Activated naive CD4-positive, alpha-beta T cell treated with anti-CD3 and anti-CD28 coated beads, Interleukin-2, amount 50 U/mL, for 24 hours (primary cell): ENCODE measurements around the gene CPZ.

Source experiments
- H3K27ac Mint-ChIP-seq: one replicate; pipeline ENCODE4 v1.8.0; 2021; ENCODE audit warnings: mild to moderate bottlenecking, mixed read lengths
- H3K27me3 Mint-ChIP-seq: one replicate; pipeline ENCODE4 v1.8.0; 2021; ENCODE audit warnings: mixed read lengths
- H3K36me3 Mint-ChIP-seq: one replicate; pipeline ENCODE4 v1.8.0; 2021; ENCODE audit warnings: mixed read lengths
- H3K4me1 Mint-ChIP-seq: one replicate; pipeline ENCODE4 v1.8.0; 2021; ENCODE audit warnings: mixed read lengths
- H3K4me3 Mint-ChIP-seq: one replicate; pipeline ENCODE4 v1.8.0; 2021; ENCODE audit warnings: mild to moderate bottlenecking, mixed read lengths
- H3K9me3 Mint-ChIP-seq: one replicate; pipeline ENCODE4 v1.8.0; 2021; ENCODE audit warnings: mixed read lengths

Gene CPZ

DNA sequence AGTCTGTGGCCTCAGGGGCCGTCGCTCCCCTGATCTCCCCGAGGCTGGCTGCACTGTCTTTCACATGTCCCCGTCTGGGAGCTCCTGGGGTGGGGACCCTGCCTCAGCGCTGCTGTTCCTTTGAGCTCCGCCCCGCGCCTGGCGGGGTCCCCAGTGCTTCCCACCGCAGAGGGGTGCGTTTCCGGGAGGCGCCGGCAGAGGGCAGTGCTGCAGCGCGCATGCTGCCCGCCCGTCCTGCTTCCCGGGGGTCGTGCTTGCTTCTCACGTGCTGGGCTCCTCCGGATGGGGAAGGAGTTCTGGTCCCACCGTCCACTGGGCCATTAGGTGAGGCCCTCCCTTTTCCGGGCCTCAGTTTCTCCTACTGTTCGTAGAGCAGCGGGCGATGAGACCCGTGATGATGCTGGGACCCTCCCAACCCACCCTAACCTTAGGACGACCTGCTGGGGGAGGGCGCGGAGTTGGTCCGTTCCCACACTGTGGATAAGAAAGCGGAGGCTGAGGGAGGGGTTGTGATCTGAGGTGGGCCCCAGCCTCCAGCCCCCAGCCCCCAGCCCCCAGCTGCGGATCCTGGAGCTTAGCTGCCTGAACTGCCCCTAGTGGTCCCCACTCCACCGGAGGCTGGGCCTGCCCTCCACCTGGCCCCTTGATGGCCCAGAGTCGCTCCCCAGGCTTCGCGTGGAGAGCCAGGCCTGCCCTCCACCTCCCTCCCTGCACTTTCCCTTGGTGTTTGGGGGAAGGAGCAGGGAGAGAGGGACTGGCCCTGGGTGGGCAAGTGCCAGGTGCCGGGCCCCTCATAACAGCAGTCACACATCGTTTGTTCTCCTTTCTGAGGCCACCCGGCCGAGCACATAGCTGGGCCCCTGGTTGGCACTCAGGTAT, 15.3 kb downstream of the CPZ start:
- no peak overlapping the region for H3K27ac Mint-ChIP-seq
- no peak overlapping the region for H3K4me3 Mint-ChIP-seq
- H3K27me3 Mint-ChIP-seq, result peaks cover 5% of the 10 kb centered on the region
- H3K9me3 Mint-ChIP-seq, result no peaks in the 10 kb centered on the region
- H3K4me1 Mint-ChIP-seq, result no peaks in the 10 kb centered on the region
- H3K36me3 Mint-ChIP-seq, result no peaks in the 10 kb centered on the region

GRCh38 chr4:8608714-8609391, 16.3 kb downstream of the CPZ start:
- Mint-ChIP-seq H3K27ac (no peak overlapping the region), H3K36me3 (no peaks in the 10 kb centered on the region), H3K27me3 (peaks cover 5% of the 10 kb centered on the region), H3K4me3 (no peak overlapping the region), H3K9me3 (no peaks in the 10 kb centered on the region), H3K4me1 (no peaks in the 10 kb centered on the region)

DNA sequence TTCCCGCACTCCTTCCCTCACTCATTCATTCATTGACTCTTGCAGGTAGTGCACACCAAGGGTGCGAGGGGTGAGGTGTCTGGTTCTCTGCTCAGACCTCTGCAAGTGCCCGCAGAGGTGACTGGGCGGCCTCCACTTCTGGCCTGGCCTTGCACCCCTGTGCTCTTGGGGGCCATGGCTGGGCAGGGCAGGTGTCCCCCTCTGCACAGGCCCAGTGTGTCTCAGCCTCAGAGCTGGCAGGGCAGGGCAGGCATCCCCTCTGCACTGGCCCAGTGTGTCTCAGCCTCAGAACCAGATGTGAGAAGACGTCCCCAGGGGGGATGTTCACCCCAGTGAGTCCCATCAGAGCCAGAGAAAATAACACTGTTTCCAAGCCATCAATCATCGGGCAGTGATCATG, 16.8 kb downstream of the CPZ start:
- Mint-ChIP-seq H3K36me3 (no peaks in the 10 kb centered on the region), H3K4me3 (no peak overlapping the region), H3K27me3 (peaks cover 5% of the 10 kb centered on the region), H3K9me3 (no peaks in the 10 kb centered on the region), H3K27ac (no peak overlapping the region), H3K4me1 (no peaks in the 10 kb centered on the region)

GRCh38 chr4:8609824-8610350, 17.3 kb downstream of the CPZ start:
- Mint-ChIP-seq H3K27me3 (peaks cover 5% of the 10 kb centered on the region), H3K4me3 (no peak overlapping the region)

GRCh38 chr4:8610858-8611616, 18.5 kb downstream of the CPZ start:
- Mint-ChIP-seq H3K4me3 (no peak overlapping the region), H3K4me1 (no peaks in the 10 kb centered on the region), H3K36me3 (no peaks in the 10 kb centered on the region), H3K27me3 (peaks cover 5% of the 10 kb centered on the region), H3K27ac (no peak overlapping the region), H3K9me3 (no peaks in the 10 kb centered on the region)

More at GRCh38 chr4:8609824-8610350, 17.3 kb downstream of the CPZ start:
- Mint-ChIP-seq H3K4me1 (no peaks in the 10 kb centered on the region), H3K36me3 (no peaks in the 10 kb centered on the region), H3K9me3 (no peaks in the 10 kb centered on the region), H3K27ac (no peak overlapping the region)

DNA sequence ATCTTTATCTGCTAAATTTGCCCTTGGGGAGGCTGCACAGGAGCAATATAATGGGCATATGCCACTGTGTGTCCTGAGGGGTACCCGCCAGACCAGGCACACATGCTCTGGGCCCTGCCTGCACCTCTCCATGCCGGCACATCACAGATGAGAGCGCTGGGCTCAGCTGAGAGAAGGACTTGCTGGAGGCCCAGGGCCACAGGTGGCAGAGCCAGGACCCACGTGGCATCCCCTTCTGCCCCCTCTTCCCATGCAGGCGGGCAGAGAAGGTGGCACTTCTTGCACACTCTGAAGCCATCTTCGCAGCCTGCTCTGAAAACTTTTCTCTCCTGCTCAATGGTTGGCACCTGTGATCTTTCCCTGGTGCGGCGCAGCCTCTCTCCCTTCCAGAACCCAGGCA, 20.1 kb downstream of the CPZ start:
- H3K27me3 Mint-ChIP-seq, result peaks cover 5% of the 10 kb centered on the region
- H3K9me3 Mint-ChIP-seq, result no peaks in the 10 kb centered on the region
- no peaks in the 10 kb centered on the region for H3K4me1 Mint-ChIP-seq
- no peaks in the 10 kb centered on the region for H3K36me3 Mint-ChIP-seq
- no peak overlapping the region for H3K4me3 Mint-ChIP-seq
- no peak overlapping the region for H3K27ac Mint-ChIP-seq

GRCh38 chr4:8613421-8614364, 21.1 kb downstream of the CPZ start:
- Mint-ChIP-seq H3K36me3 (no peaks in the 10 kb centered on the region), H3K27ac (no peak overlapping the region), H3K9me3 (no peaks in the 10 kb centered on the region), H3K27me3 (peaks cover 5% of the 10 kb centered on the region), H3K4me3 (no peak overlapping the region), H3K4me1 (no peaks in the 10 kb centered on the region)

DNA sequence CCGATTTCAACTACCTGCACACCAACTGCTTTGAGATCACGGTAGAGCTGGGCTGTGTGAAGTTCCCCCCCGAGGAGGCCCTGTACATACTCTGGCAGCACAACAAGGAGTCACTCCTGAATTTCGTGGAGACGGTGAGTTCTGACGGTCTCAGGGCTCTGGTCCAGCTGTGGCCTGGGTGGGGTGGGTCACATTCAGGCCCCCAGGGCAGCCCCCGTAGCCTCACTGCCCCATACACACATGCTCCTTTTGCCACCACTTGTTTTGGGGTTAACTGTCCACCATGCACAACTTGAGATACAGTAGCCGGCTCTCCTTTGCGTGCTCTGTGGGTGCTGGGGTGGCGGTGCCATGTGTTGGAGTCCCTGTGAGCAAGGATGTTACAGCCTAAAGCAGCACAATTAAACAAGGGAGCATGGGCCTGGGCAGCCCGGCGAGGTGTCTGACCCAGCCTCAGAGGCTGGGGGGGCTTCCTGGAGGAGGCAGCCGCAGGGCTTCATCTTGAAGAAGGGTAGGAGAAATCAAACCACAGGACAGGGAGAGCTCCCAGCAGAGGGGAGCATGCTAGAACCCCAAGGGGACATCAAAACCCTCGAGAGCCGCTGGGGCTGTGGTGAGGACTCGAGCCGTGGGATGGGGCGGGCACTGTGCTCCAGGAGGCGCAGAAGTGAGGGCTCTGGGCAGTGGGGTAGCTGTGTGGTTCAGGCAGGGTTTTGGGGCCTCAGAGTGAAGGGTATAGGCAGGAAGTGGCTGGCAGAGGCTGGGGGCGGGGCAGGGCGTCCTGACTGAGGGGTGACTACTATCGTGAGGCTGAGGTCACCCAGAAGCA, 22.0 kb downstream of the CPZ start:
- Mint-ChIP-seq H3K36me3 (no peaks in the 10 kb centered on the region), H3K27ac (no peak overlapping the region), H3K27me3 (peaks cover 3% of the 10 kb centered on the region), H3K4me3 (no peak overlapping the region), H3K4me1 (no peaks in the 10 kb centered on the region), H3K9me3 (no peaks in the 10 kb centered on the region)

DNA sequence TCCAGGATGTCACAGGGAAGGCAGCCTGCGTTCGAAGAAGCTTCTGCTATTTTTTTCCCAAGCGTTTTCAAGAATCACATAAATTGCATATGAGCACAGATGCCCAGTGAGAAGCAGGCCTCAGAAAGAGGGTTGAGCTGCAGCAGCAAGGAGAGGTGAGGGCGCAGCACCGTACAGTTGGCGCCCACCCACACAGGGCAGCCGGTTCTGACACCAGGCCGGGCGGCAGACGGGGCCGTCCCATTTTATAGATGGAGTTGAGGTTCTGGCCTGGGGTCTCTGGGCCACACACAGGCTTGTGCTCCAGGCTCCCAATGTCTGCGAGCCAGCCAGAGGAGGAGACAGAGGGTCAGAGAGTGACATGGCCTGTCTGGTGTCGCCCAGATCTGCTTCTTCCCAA, 22.8 kb downstream of the CPZ start:
- no peak overlapping the region for H3K4me3 Mint-ChIP-seq
- no peak overlapping the region for H3K27ac Mint-ChIP-seq
- H3K4me1 Mint-ChIP-seq, result no peaks in the 10 kb centered on the region
- no peaks in the 10 kb centered on the region for H3K36me3 Mint-ChIP-seq
- H3K27me3 Mint-ChIP-seq, result peaks cover 2% of the 10 kb centered on the region
- no peaks in the 10 kb centered on the region for H3K9me3 Mint-ChIP-seq

GRCh38 chr4:8615921-8616787, 23.6 kb downstream of the CPZ start:
- Mint-ChIP-seq H3K9me3 (no peaks in the 10 kb centered on the region), H3K4me3 (no peak overlapping the region), H3K27ac (no peak overlapping the region), H3K36me3 (no peaks in the 10 kb centered on the region), H3K4me1 (no peaks in the 10 kb centered on the region), H3K27me3 (peaks cover 2% of the 10 kb centered on the region)

GRCh38 chr4:8616831-8617230, 24.3 kb downstream of the CPZ start:
- no peak overlapping the region for H3K27ac Mint-ChIP-seq
- H3K27me3 Mint-ChIP-seq, result peaks cover under 1% of the 10 kb centered on the region
- H3K9me3 Mint-ChIP-seq, result no peaks in the 10 kb centered on the region
- no peaks in the 10 kb centered on the region for H3K4me1 Mint-ChIP-seq
- no peaks in the 10 kb centered on the region for H3K36me3 Mint-ChIP-seq
- H3K4me3 Mint-ChIP-seq, result no peak overlapping the region

GRCh38 chr4:8617486-8618040, 25.0 kb downstream of the CPZ start:
- H3K27ac Mint-ChIP-seq, result no peak overlapping the region
- no peaks in the 10 kb centered on the region for H3K4me1 Mint-ChIP-seq
- no peak overlapping the region for H3K4me3 Mint-ChIP-seq
- no peaks in the 10 kb centered on the region for H3K9me3 Mint-ChIP-seq
- no peaks in the 10 kb centered on the region for H3K27me3 Mint-ChIP-seq
- no peaks in the 10 kb centered on the region for H3K36me3 Mint-ChIP-seq

GRCh38 chr4:8618421-8618820, 25.9 kb downstream of the CPZ start:
- Mint-ChIP-seq H3K4me1 (no peaks in the 10 kb centered on the region), H3K9me3 (no peaks in the 10 kb centered on the region), H3K27me3 (no peaks in the 10 kb centered on the region), H3K27ac (no peak overlapping the region), H3K36me3 (no peaks in the 10 kb centered on the region), H3K4me3 (no peak overlapping the region)
